Astrocyte (in vitro differentiated cells and primary cell): ENCODE results near the gene FMN1.

ENCODE experiments used
- CTCF ChIP-seq: IDR thresholded peaks from 2 replicates; pipeline ENCODE4 v1.5.1; 2011; ENCODE audit warnings: low read depth, mild to moderate bottlenecking, inconsistent platforms, low read length, moderate library complexity; ENCODE audit not compliant: insufficient read depth
- EZH2 ChIP-seq: IDR thresholded peaks from 2 replicates; pipeline ENCODE4 v1.6.1; 2012; ENCODE audit warnings: mild to moderate bottlenecking, low read length, inconsistent platforms; ENCODE audit not compliant: insufficient read depth

GRCh38 chr15:33055962-33056361 is 138.6 kb downstream of the FMN1 start:
- no peak for TF ChIP-seq CTCF
- TF ChIP-seq EZH2, result no peak
